Neural cell (in vitro differentiated cells): ENCODE results near the gene FHIT. TPM values are rescaled to one million over a fixed set of nuclear protein-coding genes. Genes with fewer than 3 reads are reported as not detected.

Source experiments
- H2AFZ ChIP-seq: fragments of 200-600, 300-800 bp; sonication (generic), shearing (Covaris generic); 2 replicates; pipeline ENCODE4 v1.6.0; 2014; ENCODE audit warnings: low read depth, mild to moderate bottlenecking, antibody characterized with exemption, low read length, moderate library complexity
- H3F3A ChIP-seq: fragments of 200-600 bp; shearing (Covaris generic); 2 replicates; pipeline ENCODE4 v1.6.1; 2016; ENCODE audit warnings: mild to moderate bottlenecking, moderate library complexity, mixed read lengths, antibody characterized with exemption, low read length; ENCODE audit not compliant: insufficient read depth, poor library complexity, severe bottlenecking
- H3K27ac ChIP-seq: fragments of 200-600, 300-800 bp; sonication (generic), shearing (Covaris generic); 2 replicates; pipeline ENCODE4 v1.5.1; 2014; ENCODE audit warnings: mild to moderate bottlenecking, low read length, moderate library complexity
- H3K27me3 ChIP-seq: fragments of 300-800, 200-600 bp; sonication (generic), shearing (Covaris generic); 2 replicates; pipeline ENCODE4 v1.6.0; 2014; ENCODE audit warnings: mild to moderate bottlenecking, low read depth, low read length, moderate library complexity; ENCODE audit not compliant: insufficient read depth
- H3K36me3 ChIP-seq: fragments of 300-800, 200-600 bp; sonication (generic), shearing (Covaris generic); 2 replicates; pipeline ENCODE4 v1.5.1; 2014; ENCODE audit warnings: mild to moderate bottlenecking, antibody characterized with exemption, low read length, moderate library complexity; ENCODE audit not compliant: insufficient read depth
- H3K4me2 ChIP-seq: fragments of 300-800, 200-600 bp; sonication (generic), shearing (Covaris generic); 2 replicates; pipeline ENCODE4 v1.6.0; 2014; ENCODE audit warnings: mild to moderate bottlenecking, low read length
- H3K4me3 ChIP-seq: fragments of 300-800, 200-600 bp; sonication (generic), shearing (Covaris generic); 2 replicates; pipeline ENCODE4 v1.5.1; 2014; ENCODE audit warnings: mild to moderate bottlenecking, low read length, moderate library complexity
- H3K79me2 ChIP-seq: fragments of 200-600 bp; shearing (Covaris generic); replicated peaks from 2 replicates; pipeline ENCODE4 v1.6.0; 2014; ENCODE audit warnings: mild to moderate bottlenecking, low read length, moderate library complexity; ENCODE audit not compliant: insufficient read depth
- H3K9ac ChIP-seq: fragments of 300-800, 200-600 bp; sonication (generic), shearing (Covaris generic); 2 replicates; pipeline ENCODE4 v1.6.1; 2016; ENCODE audit warnings: mild to moderate bottlenecking, low read length, mixed read lengths
- H3K9me2 ChIP-seq: fragments of 200-600 bp; shearing (Covaris generic); 2 replicates; pipeline ENCODE4 v1.6.1; 2016; ENCODE audit warnings: mild to moderate bottlenecking, low read length, mixed read lengths; ENCODE audit not compliant: insufficient read depth
- H3K9me3 ChIP-seq: fragments of 200-600, 300-800 bp; sonication (generic), shearing (Covaris generic); 2 replicates; pipeline ENCODE4 v1.6.1; 2016; ENCODE audit warnings: mild to moderate bottlenecking, mixed run types, low read length, moderate library complexity, mixed read lengths
- H4K20me1 ChIP-seq: fragments of 200-600 bp; shearing (Covaris generic); 2 replicates; pipeline ENCODE4 v1.6.1; 2016; ENCODE audit warnings: mild to moderate bottlenecking, mixed run types; ENCODE audit not compliant: insufficient read depth
- CTCF ChIP-seq: fragments of 450-650 bp; IDR thresholded peaks from 2 replicates; pipeline ENCODE4 v1.5.1; 2014; ENCODE audit warnings: antibody characterized with exemption, mild to moderate bottlenecking, moderate library complexity; ENCODE audit not compliant: poor library complexity, severe bottlenecking
- EP300 ChIP-seq: fragments of 450-650 bp; conservative IDR thresholded peaks from 2 replicates; pipeline ENCODE4 v1.6.1; 2014; ENCODE audit warnings: antibody characterized with exemption, mild to moderate bottlenecking, moderate library complexity; ENCODE audit not compliant: poor library complexity, severe bottlenecking
- EZH2 ChIP-seq: fragments of 200-600, 300-800 bp; shearing (Covaris generic), sonication (generic); IDR thresholded peaks from 2 replicates; pipeline ENCODE4 v1.6.1; 2014; ENCODE audit warnings: antibody characterized with exemption, low read length, borderline replicate concordance, mild to moderate bottlenecking; ENCODE audit not compliant: insufficient read depth, poor library complexity, severe bottlenecking
- MXI1 ChIP-seq: fragments of 450-650 bp; conservative IDR thresholded peaks from 2 replicates; pipeline ENCODE4 v1.6.1; 2014; ENCODE audit warnings: antibody characterized with exemption, mild to moderate bottlenecking; ENCODE audit not compliant: poor library complexity, severe bottlenecking
- POLR2AphosphoS5 ChIP-seq: IDR thresholded peaks from 2 replicates; pipeline ENCODE4 v1.6.1; 2012
- RAD21 ChIP-seq: fragments of 450-650 bp; conservative IDR thresholded peaks from 2 replicates; pipeline ENCODE4 v1.6.1; 2014; ENCODE audit warnings: antibody characterized with exemption, mild to moderate bottlenecking, moderate library complexity
- REST ChIP-seq: IDR thresholded peaks from 2 replicates; pipeline ENCODE4 v1.6.1; 2012; ENCODE audit warnings: borderline replicate concordance
- SMC3 ChIP-seq: fragments of 450-650 bp; conservative IDR thresholded peaks from 2 replicates; pipeline ENCODE4 v1.6.1; 2014; ENCODE audit warnings: antibody characterized with exemption, mild to moderate bottlenecking, moderate library complexity; ENCODE audit not compliant: poor library complexity
- TAF1 ChIP-seq: IDR thresholded peaks from 2 replicates; pipeline ENCODE4 v1.6.1; 2012; ENCODE audit warnings: low read depth
- polyA plus RNA-seq: library from polyadenylated mRNA; depleted of rRNA; stranded (reverse); fragments of >200 nt; gene quantifications from 2 replicates; pipeline ENCODE4 v1.2.3, GENCODE V29; 2014

Gene FHIT
- polyA plus RNA-seq, 1 donor from 2014 or later = not detected

DNA sequence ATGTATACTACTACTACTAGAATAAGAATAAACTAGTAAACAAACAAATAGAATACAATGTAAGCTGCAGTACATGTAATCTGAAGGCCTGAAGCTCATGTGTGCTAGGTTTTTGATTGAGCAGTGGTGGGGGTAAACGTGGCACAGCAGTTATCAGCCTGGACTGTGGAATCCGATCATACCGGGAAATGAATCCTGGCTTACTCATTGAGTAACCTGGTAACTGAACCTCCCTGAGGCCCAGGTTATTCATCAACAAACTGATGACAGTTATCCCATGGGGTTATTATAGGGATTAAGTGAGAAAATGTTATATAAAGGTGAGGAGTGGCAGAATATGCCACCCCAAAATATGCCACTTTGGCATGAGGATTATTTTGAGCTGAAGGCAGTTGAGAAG is 339.1 kb downstream of the FHIT start:
- Histone ChIP-seq H3K79me2 (no peaks in the 10 kb centered on the region), H3K9me2 (no peaks in the 10 kb centered on the region), H3K9ac (no peak overlapping the region), H2AFZ (no peak overlapping the region), H3K36me3 (no peaks in the 10 kb centered on the region), H3K27me3 (no peaks in the 10 kb centered on the region), H3F3A (no peaks in the 10 kb centered on the region), H3K9me3 (no peaks in the 10 kb centered on the region), H3K4me3 (no peak overlapping the region), H3K4me2 (no peak overlapping the region), H3K27ac (no peak overlapping the region), H4K20me1 (no peaks in the 10 kb centered on the region)
- no peak for TF ChIP-seq MXI1
- TF ChIP-seq POLR2AphosphoS5 = no peak
- TF ChIP-seq EP300 = no peak

- H3K9ac ChIP-seq = no peak overlapping the region
- H3F3A ChIP-seq = no peaks in the 10 kb centered on the region
- H3K4me3 ChIP-seq = no peak overlapping the region
- H3K79me2 ChIP-seq = no peaks in the 10 kb centered on the region
- H3K9me2 ChIP-seq = no peaks in the 10 kb centered on the region
- H3K4me2 ChIP-seq = no peak overlapping the region
- H3K27me3 ChIP-seq = no peaks in the 10 kb centered on the region
- no peaks in the 10 kb centered on the region for H4K20me1 ChIP-seq
- no peaks in the 10 kb centered on the region for H3K36me3 ChIP-seq
- no peak overlapping the region for H3K27ac ChIP-seq
- no peak for TF ChIP-seq CTCF
- no peak for TF ChIP-seq TAF1
- no peak for TF ChIP-seq SMC3
- TF ChIP-seq EZH2 = no peak
- TF ChIP-seq POLR2AphosphoS5 = no peak
- no peak overlapping the region for H2AFZ ChIP-seq
- H3K9me3 ChIP-seq = no peaks in the 10 kb centered on the region
Observed at GRCh38 chr3:60909526-60909925, 341.7 kb downstream of the FHIT start.

DNA sequence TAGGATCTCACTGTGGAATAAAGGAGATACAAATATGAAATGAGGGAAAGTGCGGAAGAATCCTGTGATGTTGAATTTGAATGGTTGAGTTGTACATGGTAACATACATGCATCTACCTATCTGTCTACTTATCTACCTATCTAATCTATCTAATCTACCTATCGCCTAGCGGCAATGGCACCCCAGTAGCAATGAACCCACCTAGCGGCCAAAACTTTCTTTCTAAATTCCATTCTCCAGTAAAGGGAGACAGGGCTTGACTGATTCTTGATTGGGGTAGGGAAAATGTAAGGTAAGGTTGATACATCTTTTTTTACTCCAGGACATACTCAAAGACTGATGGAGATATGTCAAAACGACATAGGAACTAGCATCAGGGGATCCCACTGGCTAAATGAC is 345.0 kb downstream of the FHIT start:
- H3F3A ChIP-seq = no peaks in the 10 kb centered on the region
- H3K27me3 ChIP-seq = no peaks in the 10 kb centered on the region
- no peak overlapping the region for H3K4me3 ChIP-seq
- no peaks in the 10 kb centered on the region for H3K36me3 ChIP-seq
- H3K4me2 ChIP-seq = no peak overlapping the region
- H3K9me3 ChIP-seq = no peaks in the 10 kb centered on the region
- H3K79me2 ChIP-seq = no peaks in the 10 kb centered on the region
- H3K27ac ChIP-seq = no peak overlapping the region
- no peak for TF ChIP-seq CTCF
- TF ChIP-seq TAF1 = no peak
- TF ChIP-seq RAD21 = no peak
- TF ChIP-seq EZH2 = no peak
- TF ChIP-seq MXI1 = no peak
- TF ChIP-seq POLR2AphosphoS5 = no peak
- TF ChIP-seq EP300 = no peak
- no peak for TF ChIP-seq SMC3
- TF ChIP-seq REST = no peak
- no peak overlapping the region for H2AFZ ChIP-seq
- H3K9ac ChIP-seq = no peak overlapping the region
- H3K9me2 ChIP-seq = no peaks in the 10 kb centered on the region
- H4K20me1 ChIP-seq = no peaks in the 10 kb centered on the region
